Lung (tissue), 12 donors: ENCODE data around the gene DISP2. TPM values are rescaled to one million over a fixed set of nuclear protein-coding genes. Genes with fewer than 3 reads are reported as not detected.

Source experiments
- ATAC-seq: fragments of 200-7000 bp; cut with Tn5 transposase; one replicate; pipeline ENCODE4 v1.9.1; 2020; ENCODE audit warnings: moderate number of reproducible peaks; ENCODE audit not compliant: insufficient read depth, low FRiP score
- DNase-seq, 3 donors: peaks; one replicate each; pipeline ENCODE4 v3.0.0-alpha.2; 2013 to 2017
- H3K27ac ChIP-seq, 2 donors: one replicate each; pipeline ENCODE4 v1.5.1; 2013; ENCODE audit warnings: mild to moderate bottlenecking in 2 of 2, moderate library complexity in 2 of 2, control low read depth in 1 of 2, inconsistent platforms in 1 of 2, low read depth in 1 of 2, low read length in 1 of 2
- H3K27me3 ChIP-seq, 3 donors: one replicate each; pipeline ENCODE4 v1.5.1; 2013; ENCODE audit warnings: low read length in 2 of 3; ENCODE audit not compliant: control insufficient read depth in 3 of 3, insufficient read depth in 3 of 3
- H3K36me3 ChIP-seq, 4 donors: one replicate each; pipeline ENCODE4 v1.5.1; 2013; ENCODE audit warnings: low read length in 4 of 4, mild to moderate bottlenecking in 1 of 4, moderate library complexity in 1 of 4; ENCODE audit not compliant: control insufficient read depth in 4 of 4, insufficient read depth in 4 of 4
- H3K4me1 ChIP-seq, 5 donors: one replicate each; pipeline ENCODE4 v1.5.1; 2013; ENCODE audit warnings: low read length in 5 of 5, mild to moderate bottlenecking in 2 of 5, moderate library complexity in 1 of 5; ENCODE audit not compliant: control insufficient read depth in 5 of 5, insufficient read depth in 5 of 5
- H3K4me3 ChIP-seq: one replicate; pipeline ENCODE4 v1.5.1; 2013; ENCODE audit warnings: mild to moderate bottlenecking, control low read depth, moderate library complexity
- H3K9ac ChIP-seq, 2 donors: one replicate each; pipeline ENCODE4 v1.5.1; 2013; ENCODE audit warnings: low read length in 2 of 2, control low read depth in 1 of 2; ENCODE audit not compliant: insufficient read depth in 1 of 2
- H3K9me3 ChIP-seq, 4 donors: one replicate each; pipeline ENCODE4 v1.5.1; 2013; ENCODE audit warnings: low read length in 3 of 4, mild to moderate bottlenecking in 1 of 4, moderate library complexity in 1 of 4; ENCODE audit not compliant: control insufficient read depth in 4 of 4, insufficient read depth in 3 of 4
- WGBS, 2 donors: extraction: QIAGEN DNeasy Blood & Tissue Kit; methylation state at CpG; one replicate each; pipeline ENCODE4 v1.1.7; 2013; 5-methylcytosine and 5-hydroxymethylcytosine counted together
- polyA plus RNA-seq, 2 donors: library from polyadenylated mRNA; stranded (reverse); fragments of 200-250 nt; gene quantifications; one replicate each; pipeline ENCODE4 v1.2.1, GENCODE V29; 2013
- total RNA-seq, 2 donors: library from RNA; depleted of rRNA in 1 of 2; stranded (reverse); fragments of >200 nt in 1 of 2; gene quantifications; one replicate each; pipeline ENCODE4 v1.2.1, GENCODE V29; 2014 to 2021
- TF ChIP-seq, protein P1 (sequence below): IDR thresholded peaks from 2 replicates; pipeline ENCODE4 v1.5.1; 2012; ENCODE audit warnings: mild to moderate bottlenecking; ENCODE audit errors: control extremely low read depth, extremely low read depth
- donor health status: control.
- donor health status: control.
- donor health status: Bipolar disorder and iron deficiency.
- donor health status: healthy.
- donor health status: DM: yes; HTN: yes; CAD: no.

Gene DISP2
- total and polyA plus RNA-seq, 4 donors, result 0.06 to 2.5 (median 0.76) TPM

- H3K36me3 ChIP-seq, result peaks cover 2 to 20% (median 9%) of the 10 kb centered on the region in 4 donors
- TF ChIP-seq, protein P1, sequence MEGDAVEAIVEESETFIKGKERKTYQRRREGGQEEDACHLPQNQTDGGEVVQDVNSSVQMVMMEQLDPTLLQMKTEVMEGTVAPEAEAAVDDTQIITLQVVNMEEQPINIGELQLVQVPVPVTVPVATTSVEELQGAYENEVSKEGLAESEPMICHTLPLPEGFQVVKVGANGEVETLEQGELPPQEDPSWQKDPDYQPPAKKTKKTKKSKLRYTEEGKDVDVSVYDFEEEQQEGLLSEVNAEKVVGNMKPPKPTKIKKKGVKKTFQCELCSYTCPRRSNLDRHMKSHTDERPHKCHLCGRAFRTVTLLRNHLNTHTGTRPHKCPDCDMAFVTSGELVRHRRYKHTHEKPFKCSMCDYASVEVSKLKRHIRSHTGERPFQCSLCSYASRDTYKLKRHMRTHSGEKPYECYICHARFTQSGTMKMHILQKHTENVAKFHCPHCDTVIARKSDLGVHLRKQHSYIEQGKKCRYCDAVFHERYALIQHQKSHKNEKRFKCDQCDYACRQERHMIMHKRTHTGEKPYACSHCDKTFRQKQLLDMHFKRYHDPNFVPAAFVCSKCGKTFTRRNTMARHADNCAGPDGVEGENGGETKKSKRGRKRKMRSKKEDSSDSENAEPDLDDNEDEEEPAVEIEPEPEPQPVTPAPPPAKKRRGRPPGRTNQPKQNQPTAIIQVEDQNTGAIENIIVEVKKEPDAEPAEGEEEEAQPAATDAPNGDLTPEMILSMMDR, result no peak
- H3K9me3 ChIP-seq, result no peaks in the 10 kb centered on the region
- H3K4me1 ChIP-seq, result peaks cover 0 to 16% (median 3%) of the 10 kb centered on the region in 5 donors
- DNase-seq (peak; percentile 96 to 98 (median 96)), ATAC-seq (peak; percentile 97)
- no peaks in the 10 kb centered on the region for H3K27me3 ChIP-seq
- WGBS, 2 donors, result 1% methylated on average over 52 to 54 of the region's 54 CpGs
- peak within 1 kb of the TSS; percentile 49 to 82 for H3K9ac ChIP-seq
- peak within 1 kb of the TSS; percentile 58 to 85 for H3K27ac ChIP-seq
- peak within 1 kb of the TSS; percentile 89 for H3K4me3 ChIP-seq
These were observed 47.7 kb downstream of the DISP2 start, which contains the start of gene IVD for GRCh38 chr15:40405501-40406381. TSS of gene IVD (plus strand) at chr15:40405795. CDS start at chr15:40405828, 33 bp downstream.

GRCh38 chr15:40407330-40407990, 49.4 kb downstream of the DISP2 start:
- Histone ChIP-seq H3K9ac (no peak overlapping the region), H3K27ac (no peak overlapping the region), H3K4me1 (peaks cover 0 to 16% (median 3%) of the 10 kb centered on the region in 5 donors), H3K27me3 (no peaks in the 10 kb centered on the region), H3K9me3 (no peaks in the 10 kb centered on the region), H3K36me3 (peaks cover 8 to 24% (median 18%) of the 10 kb centered on the region in 4 donors), H3K4me3 (no peak overlapping the region)
- TF ChIP-seq, protein P1, result no peak
- ATAC-seq, result no peak
- DNase-seq, result no peak
- 86 to 88% methylated on average over 8 of the region's 8 CpGs for WGBS, 2 donors

DNA sequence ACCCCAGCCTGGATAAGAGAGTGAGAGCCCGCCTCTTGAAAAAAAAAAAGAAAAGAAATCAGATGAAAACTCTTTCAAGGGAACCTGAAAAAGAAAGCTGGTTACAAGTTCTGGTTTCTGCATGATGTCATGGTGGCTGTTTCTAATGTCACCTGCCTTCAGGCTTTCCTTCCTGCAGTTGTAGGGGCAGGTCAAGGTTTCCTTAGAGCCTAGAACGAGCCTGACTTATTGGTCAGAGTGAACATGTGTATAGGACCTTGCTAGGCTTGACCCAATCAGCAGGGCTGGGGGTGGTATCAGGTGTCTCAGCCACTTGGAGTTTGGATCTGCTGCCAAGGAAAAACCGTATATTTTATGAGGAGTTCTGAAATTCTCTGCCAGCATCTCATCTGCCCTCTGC, 51.3 kb downstream of the DISP2 start:
- Histone ChIP-seq H3K9ac (no peak overlapping the region), H3K9me3 (no peaks in the 10 kb centered on the region), H3K27me3 (no peaks in the 10 kb centered on the region), H3K4me1 (peaks cover 0 to 16% (median 3%) of the 10 kb centered on the region in 5 donors), H3K4me3 (no peak overlapping the region), H3K27ac (no peak overlapping the region), H3K36me3 (peaks cover 12 to 39% (median 28%) of the 10 kb centered on the region in 4 donors)
- no peak for DNase-seq
- TF ChIP-seq, protein P1, result no peak
- no peak for ATAC-seq
- WGBS, 2 donors, result 86 to 92% methylated on average over 3 of the region's 3 CpGs
